GM12878 (cell line): Measurements from ENCODE around the gene ZNF423. TPM values are rescaled to one million over a fixed set of nuclear protein-coding genes. Genes with fewer than 3 reads are reported as not detected.

Source experiments
- E2F8 ChIP-seq: fragments of 450-650 bp; IDR thresholded peaks from 2 replicates; pipeline ENCODE4 v1.6.1; 2018; ENCODE audit warnings: mild to moderate bottlenecking, low read depth, moderate library complexity; ENCODE audit not compliant: partially characterized antibody
- HCFC1 ChIP-seq: fragments of 150-350 bp; IDR thresholded peaks from 2 replicates; pipeline ENCODE4 v1.6.1; 2014; ENCODE audit warnings: low read length
- KLF5 ChIP-seq: fragments of 450-650 bp; IDR thresholded peaks from 2 replicates; pipeline ENCODE4 v1.6.1; 2014; ENCODE audit warnings: mild to moderate bottlenecking; ENCODE audit not compliant: partially characterized antibody
- PRDM15 ChIP-seq: fragments of 450-650 bp; formaldehyde crosslinking; IDR thresholded peaks from 2 replicates; pipeline ENCODE4 v1.4.0; 2020; ENCODE audit warnings: mild to moderate bottlenecking, moderate library complexity
- YY1 ChIP-seq: IDR thresholded peaks from 2 replicates; pipeline ENCODE4 v1.6.1; 2011; ENCODE audit warnings: low read depth, mild to moderate bottlenecking, low read length
- polyA plus RNA-seq, 11 experiments: library from polyadenylated mRNA; depleted of rRNA in 4 of 11; unstranded in 6 of 11; stranded (reverse) in 5 of 11; fragments of >200 nt; fragmentation: Nextera tagmentation in 4 of 11; fragmentation: Illumina TruSeq in 1 of 11; extraction: Ambion mirVana in 4 of 11; extraction: Trizol in 1 of 11; gene quantifications; 1 replicate in 1 of 11; 2 replicates in 10 of 11; pipeline versions ENCODE4 v1.2.1 to v1.2.3, GENCODE V29; 2011 to 2016; ENCODE audit warnings: inconsistent platforms in 2 of 11, missing spikeins in 2 of 11, low read depth in 1 of 11
- total RNA-seq, 4 experiments: library from RNA; depleted of rRNA in 3 of 4; stranded (reverse); fragments of >200 nt in 3 of 4; fragmentation: Illumina TruSeq in 1 of 4; extraction: Trizol in 1 of 4; gene quantifications; 2 replicates each; pipeline versions ENCODE4 v1.2.1 to v1.2.3, GENCODE V29; 2013 to 2021
- TF ChIP-seq, protein P1 (sequence below): IDR thresholded peaks from 2 replicates; pipeline ENCODE4 v1.6.1; 2011; ENCODE audit warnings: borderline replicate concordance, low read depth, mild to moderate bottlenecking, moderate library complexity, mixed read lengths, low read length; ENCODE audit not compliant: insufficient read depth; ENCODE audit errors: extremely low read length

ZNF423 gene
- total and polyA plus RNA-seq, 10 of the 15 experiments (the other 5 are each of a cell fraction or from before 2014, with no cell fraction given), result 0.03 to 0.64 (median 0.10) TPM

GRCh38 chr16:49832177-49832576 lies 23.7 kb downstream of the ZNF423 start (continued):
- TF ChIP-seq PRDM15 (no peak), E2F8 (no peak), HCFC1 (no peak), KLF5 (no peak), YY1 (no peak)
- TF ChIP-seq, protein P1, sequence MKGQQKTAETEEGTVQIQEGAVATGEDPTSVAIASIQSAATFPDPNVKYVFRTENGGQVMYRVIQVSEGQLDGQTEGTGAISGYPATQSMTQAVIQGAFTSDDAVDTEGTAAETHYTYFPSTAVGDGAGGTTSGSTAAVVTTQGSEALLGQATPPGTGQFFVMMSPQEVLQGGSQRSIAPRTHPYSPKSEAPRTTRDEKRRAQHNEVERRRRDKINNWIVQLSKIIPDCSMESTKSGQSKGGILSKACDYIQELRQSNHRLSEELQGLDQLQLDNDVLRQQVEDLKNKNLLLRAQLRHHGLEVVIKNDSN, result no peak
